GM06990 (cell line): ENCODE measurements around the gene CD6.
A peak's percentile ranks its signal among the peaks of the same experiment; 100 is the strongest.

Experiments used
- DNase-seq: peaks from one replicate; pipeline ENCODE4 v3.0.0-alpha.2; 2011; ENCODE audit not compliant: insufficient read length; ENCODE audit errors: extremely low read depth
- H3K27me3 ChIP-seq: replicated peaks from 2 replicates; pipeline ENCODE4 v1.6.0; 2011; ENCODE audit warnings: low read length; ENCODE audit not compliant: control insufficient read depth, insufficient read depth
- H3K36me3 ChIP-seq: 2 replicates; pipeline ENCODE4 v1.5.1; 2011; ENCODE audit warnings: low read length; ENCODE audit not compliant: control insufficient read depth, insufficient read depth
- H3K4me3 ChIP-seq: replicated peaks from 2 replicates; pipeline ENCODE4 v1.5.1; 2011; ENCODE audit warnings: low read depth, mild to moderate bottlenecking, control low read depth, low read length
- CTCF ChIP-seq: IDR thresholded peaks from 2 replicates; pipeline ENCODE4 v1.5.1; 2011; ENCODE audit warnings: low read length, control low read depth, mild to moderate bottlenecking, inconsistent platforms; ENCODE audit not compliant: insufficient read depth, poor library complexity, severe bottlenecking

Gene CD6

GRCh38 chr11:61001931-61002330 lies 30.5 kb downstream of the CD6 start:
- TF ChIP-seq CTCF: no peak

GRCh38 chr11:61002598-61002997 lies 31.1 kb downstream of the CD6 start:
- DNase-seq: no peak
- no peaks in the 10 kb centered on the region for H3K36me3 ChIP-seq
- H3K4me3 ChIP-seq: no peak overlapping the region
- TF ChIP-seq CTCF: no peak
- H3K27me3 ChIP-seq: no peaks in the 10 kb centered on the region

More at GRCh38 chr11:61001931-61002330, 30.5 kb downstream of the CD6 start:
- no peaks in the 10 kb centered on the region for H3K36me3 ChIP-seq
- DNase-seq: no peak
- H3K27me3 ChIP-seq: no peaks in the 10 kb centered on the region
- no peak overlapping the region for H3K4me3 ChIP-seq

GRCh38 chr11:61004180-61004611 lies 32.7 kb downstream of the CD6 start:
- no peak for DNase-seq
- TF ChIP-seq CTCF: no peak
- Histone ChIP-seq H3K27me3 (no peaks in the 10 kb centered on the region), H3K36me3 (no peaks in the 10 kb centered on the region), H3K4me3 (no peak overlapping the region)

GRCh38 chr11:61004761-61005181 lies 33.3 kb downstream of the CD6 start:
- no peak for TF ChIP-seq CTCF
- no peaks in the 10 kb centered on the region for H3K36me3 ChIP-seq
- DNase-seq: no peak
- no peak overlapping the region for H3K4me3 ChIP-seq
- no peaks in the 10 kb centered on the region for H3K27me3 ChIP-seq

GRCh38 chr11:61007383-61007955 lies 36.0 kb downstream of the CD6 start:
- Histone ChIP-seq H3K4me3 (peak overlapping the region; percentile 49), H3K36me3 (no peaks in the 10 kb centered on the region), H3K27me3 (no peaks in the 10 kb centered on the region)
- no peak for TF ChIP-seq CTCF
- no peak for DNase-seq
